Measurements from ENCODE around the gene SPEF1. TPM values are rescaled to one million over a fixed set of nuclear protein-coding genes. Genes with fewer than 3 reads are reported as not detected.

The SPEF1 gene
- polyA plus RNA-seq, 1 donor: 0.11 TPM

DNA sequence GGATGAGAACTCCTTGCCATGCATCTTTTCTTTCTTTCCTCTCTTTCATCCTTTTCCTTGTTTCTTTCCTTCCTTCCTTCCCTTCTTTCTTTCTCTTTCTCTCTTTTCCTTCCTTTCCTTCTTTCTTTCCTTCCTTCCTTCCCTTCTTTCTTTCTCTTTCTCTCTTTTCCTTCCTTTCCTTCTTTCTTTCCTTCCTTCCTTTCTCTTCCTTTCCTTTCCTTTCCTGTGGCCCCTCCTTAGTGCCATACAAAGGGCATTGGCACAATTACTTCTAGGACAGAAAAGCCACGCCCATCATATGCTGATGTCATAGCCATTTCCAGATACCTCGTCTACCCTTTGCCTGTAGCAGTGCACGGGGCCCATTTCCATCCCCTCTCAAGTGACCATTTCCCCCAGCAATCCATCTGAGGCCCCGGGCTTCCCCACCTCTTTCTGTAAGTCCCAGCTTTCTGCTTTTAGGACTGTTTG lies 7.5 kb upstream of the SPEF1 start:
- DNase-seq (ENCODE audit: low read depth): no peak

DNA sequence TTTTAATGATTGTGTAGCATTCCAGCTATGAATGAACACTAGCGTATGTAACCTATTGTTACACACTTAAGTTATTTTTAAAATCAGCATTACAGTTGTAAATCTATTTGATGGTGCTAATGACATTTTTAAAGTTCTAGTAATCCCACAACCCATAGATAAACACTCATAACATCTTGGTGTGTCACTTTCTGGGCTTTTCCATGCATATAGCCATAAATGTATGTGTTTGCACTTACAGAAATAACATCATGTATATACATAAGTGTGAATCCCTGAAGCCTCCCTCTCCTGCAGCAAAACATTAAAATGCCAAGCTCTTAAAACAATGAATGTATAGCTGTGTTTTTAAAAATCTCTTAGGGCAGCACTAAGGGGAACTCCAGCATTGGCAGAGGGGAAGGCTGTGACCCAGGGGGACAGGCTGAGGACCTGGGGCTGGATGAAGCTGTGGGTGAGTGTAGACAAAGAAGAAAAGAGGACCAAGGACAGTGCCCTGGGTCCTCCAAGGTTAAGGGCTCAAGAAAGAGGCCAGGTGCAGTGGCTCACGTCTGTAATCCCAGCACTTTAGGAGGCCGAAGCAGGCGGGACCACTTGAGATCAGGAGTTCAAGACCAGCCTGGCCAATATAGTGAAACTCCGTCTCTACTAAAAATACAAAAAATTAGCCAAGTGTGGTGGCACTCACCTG lies 6.2 kb upstream of the SPEF1 start:
- no peak for DNase-seq (ENCODE audit: low read depth)

DNA sequence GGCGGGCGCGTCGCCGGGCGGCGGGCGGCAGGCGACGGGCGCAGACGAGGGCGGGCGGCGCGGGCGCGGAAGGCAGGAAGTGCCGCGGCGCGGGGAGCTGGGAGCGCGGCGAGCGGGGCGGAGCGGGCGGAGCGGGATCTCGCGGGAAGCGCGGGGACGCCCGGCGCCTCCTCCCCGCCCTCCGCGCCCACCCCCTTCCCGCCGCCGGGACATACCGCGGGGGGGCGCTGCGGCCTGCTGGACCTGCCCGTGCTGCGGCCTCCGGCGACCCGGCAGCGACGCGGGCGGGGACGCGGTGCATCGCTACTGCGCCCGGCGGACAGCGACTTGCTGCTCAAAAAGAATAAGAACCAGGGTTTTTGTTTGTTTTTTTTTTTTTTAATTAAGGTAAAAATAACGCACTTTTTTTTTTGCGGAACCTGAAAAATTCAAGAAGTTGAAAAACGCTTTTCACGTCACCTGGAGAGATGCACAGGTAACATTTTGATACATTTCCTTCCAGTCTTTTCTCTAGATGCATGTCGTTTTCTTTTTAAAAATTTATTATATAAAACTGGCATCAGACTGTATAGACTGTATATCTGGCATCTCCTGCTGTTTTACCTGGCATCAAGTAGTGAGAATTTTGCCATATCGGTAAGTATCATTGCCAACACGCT lies 5.5 kb upstream of the SPEF1 start, which contains the start of gene CENPB:
Gene CENPB (minus strand): TSS at position 76 of the 659 bp plus-strand sequence. CDS start 257 bp downstream, outside the sequence.
- DNase-seq (ENCODE audit: low read depth): peak; percentile 54

DNA sequence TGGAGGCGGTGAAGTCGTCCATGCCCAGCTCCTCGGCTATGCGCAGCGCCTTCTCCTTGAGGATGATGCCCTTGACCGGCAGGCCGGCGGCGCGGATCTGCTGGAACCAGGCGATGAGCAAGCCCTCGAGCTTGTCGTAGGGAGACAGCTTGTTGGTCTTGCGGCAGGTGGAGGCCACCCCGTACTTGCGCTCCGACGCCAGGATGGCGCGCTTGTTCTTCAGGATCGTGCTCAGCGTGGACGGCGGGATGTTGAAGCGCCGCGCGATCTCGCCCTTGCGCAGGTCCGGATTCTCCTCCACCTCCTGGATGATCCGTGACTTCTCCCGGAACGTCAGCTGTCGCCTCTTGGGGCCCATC lies 4.9 kb upstream of the SPEF1 start:
- DNase-seq (ENCODE audit: low read depth): no peak

DNA sequence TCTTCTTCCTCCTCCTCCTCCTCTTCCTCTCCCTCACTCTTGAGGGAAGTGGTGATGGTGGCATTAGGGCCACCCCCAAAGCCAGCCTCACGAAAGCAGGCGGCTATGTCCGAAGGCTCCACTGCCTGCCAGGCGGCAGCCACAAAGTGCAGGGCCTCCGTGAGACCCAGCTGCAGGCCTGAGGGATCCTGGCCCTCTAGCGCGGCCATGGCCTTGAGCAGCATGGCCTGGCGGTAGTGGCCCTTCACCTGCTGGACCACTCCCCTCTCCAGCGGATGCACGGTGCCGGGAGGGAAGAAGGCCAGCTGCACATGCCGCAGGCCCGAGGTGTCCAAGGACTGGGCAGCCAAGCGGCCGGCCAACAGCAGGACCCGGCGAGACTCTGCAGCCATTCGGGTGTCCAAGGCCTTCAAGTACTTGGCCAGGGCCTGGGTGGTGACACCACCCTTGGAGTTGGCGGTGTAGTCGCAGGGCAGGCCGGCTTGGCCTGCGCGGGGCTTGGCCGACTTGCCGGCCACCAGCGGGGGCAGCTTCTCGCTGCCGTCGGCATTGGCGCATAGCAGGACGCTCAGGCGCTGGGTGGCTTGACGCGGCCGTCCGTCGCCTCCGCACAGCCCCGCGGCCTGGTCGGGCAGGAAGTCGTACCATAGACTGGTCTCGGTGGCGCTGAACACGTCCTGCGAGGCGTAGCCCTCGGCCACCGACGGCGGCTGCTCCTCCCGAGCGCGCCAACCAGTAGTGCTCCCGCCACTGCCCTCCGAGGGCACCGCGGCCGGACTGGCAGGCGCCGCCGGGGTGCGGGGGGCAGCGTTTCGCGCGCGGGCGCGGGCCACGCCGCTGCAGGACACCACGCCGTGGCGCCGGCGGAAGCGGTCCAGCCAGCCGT lies 4.2 kb upstream of the SPEF1 start:
- no peak for DNase-seq (ENCODE audit: low read depth)

DNA sequence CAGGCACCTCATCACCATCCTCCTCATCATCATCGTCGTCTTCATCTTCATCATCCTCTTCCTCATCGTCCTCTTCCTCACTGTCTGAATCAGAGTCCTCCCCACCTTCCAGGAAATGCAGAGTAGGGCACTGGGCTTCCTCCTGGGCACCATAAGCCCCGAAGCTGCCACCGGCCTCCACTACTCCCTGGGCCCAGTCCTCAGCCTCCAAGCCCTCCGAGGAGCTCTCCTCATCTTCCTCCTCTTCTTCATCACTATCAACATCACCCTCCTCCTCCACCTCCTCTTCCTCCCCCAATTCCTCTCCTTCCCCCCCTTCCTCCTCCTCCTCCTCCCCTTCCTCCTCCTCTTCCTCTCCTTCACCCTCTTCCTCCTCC lies 3.6 kb upstream of the SPEF1 start:
- no peak for DNase-seq (ENCODE audit: low read depth)

DNA sequence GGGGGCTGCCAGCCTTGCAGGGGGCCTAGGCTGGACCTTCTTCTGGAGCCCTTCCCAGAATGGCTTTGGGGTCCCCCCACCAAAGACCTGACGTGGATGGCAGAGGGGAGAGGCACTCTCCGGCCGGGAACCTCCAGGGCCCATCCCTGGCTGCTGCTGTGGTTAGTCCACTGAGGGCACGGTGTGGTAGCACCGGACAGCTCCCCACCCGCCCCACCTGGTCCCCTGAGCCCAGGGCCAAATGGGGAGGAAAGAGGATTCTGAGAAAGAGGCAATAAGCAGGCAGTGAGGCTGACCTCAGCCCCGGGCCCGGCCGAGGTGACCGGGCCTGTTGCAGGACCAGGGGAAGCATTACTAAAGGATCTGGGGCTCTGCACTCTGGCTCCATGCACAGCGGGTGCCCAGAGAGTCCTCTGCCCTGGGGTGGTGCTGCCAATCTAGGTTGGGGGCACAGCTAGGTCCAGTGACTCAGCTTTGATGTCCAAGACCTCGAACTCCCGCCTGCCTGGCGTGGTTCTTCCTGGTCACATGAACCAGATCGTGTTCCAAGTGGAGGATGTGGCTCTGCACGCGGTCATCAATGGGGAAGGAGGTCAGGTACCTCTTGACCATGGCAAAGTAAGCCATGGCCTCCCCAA lies 3.1 kb upstream of the SPEF1 start:
- DNase-seq (ENCODE audit: low read depth): no peak

DNA sequence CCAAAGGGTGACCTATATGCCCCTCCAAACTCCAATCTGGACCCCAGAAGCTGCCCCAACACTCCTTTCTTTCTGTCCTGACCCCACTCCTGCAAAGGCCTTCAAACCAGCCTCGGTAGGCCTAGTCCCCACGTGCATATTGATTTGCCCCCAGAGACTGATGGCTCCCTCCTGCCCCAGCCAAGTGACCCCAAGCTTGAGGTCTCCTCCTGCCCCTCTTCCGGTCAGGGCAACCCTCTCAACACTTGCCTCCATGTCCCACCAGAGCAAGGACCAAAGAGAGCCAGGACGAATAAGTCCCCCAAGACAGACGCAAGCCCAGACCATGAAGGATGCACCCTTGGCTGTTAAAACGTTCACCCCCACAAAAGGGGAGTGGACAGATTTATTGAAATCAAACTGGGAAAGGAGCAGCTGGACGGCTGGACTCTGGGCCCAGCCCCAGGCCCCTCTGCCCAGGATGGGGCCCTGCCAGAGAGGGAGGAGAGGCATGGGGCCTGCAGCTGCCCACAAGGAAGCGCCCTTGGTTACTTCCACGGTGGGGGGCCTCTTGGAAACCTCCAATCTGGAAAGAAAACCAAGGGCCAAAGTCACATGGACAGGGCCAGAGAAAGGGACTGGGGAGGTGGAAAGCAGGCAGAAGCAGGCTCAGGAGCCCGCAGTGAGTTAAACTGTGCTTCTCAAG lies 2.4 kb upstream of the SPEF1 start:
- DNase-seq (ENCODE audit: low read depth): no peak

DNA sequence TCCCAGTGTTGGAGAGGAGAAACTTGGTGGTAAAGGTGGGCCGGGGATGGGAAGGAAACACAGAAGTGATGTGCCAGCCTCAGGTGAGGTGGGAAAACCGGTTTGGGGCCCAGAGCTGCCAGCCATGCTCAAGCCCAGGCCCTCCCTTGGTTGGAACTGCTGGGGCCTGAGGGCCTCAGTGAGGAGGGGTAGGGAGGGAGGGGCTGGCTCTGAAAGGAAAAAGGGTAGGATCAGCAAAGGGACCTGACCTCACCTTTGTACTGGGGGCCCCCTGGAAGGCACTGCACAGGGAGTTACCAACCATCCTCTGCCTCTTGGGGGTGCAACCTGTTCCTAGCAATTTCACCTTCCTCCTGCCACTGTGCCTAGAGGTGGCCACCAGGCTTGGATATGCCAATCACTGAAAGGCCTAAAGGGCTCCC lies 1.8 kb upstream of the SPEF1 start:
- no peak for DNase-seq (ENCODE audit: low read depth)

DNA sequence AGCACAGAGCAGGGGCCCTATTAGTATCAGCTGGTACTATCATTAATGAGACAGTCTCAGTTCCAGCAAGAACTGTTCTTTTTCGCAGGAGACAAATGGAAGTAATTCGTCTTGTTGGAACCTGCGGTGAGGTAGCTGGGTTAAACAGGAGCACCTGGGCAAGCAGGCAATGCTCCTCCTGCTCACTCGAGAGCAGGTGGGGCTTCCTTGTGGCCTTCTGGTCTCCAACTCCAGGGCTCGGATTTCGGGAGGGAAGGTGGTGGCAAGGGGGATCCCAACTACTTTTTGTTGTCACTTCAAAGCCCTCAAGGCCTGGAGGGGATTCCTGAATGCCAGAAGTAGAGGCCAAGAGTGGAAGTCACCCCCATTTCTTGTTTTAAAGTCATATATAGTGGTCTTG lies 1.3 kb upstream of the SPEF1 start:
- no peak for DNase-seq (ENCODE audit: low read depth)

DNA sequence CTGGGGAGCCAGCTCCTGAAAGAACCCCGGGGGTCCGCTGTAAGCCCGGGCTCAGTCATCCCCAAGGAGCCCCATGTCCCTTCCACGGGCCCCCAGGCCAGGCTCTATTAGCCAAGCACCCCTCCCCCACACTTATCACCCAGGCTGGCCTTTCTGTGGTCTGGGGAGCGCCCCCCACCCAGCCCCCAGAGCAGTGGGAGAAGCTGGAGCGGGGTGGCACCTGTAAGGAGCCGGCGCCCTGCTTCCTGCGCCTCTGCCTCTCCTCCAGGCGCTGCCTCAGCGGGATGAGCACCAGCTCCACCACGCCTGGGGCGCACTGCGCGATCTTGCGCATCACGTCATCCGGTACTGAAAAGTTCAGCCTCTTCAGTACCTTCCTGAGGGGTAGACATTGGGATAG lies 2.3 kb downstream of the SPEF1 start:
- no peak for DNase-seq (ENCODE audit: low read depth)

DNA sequence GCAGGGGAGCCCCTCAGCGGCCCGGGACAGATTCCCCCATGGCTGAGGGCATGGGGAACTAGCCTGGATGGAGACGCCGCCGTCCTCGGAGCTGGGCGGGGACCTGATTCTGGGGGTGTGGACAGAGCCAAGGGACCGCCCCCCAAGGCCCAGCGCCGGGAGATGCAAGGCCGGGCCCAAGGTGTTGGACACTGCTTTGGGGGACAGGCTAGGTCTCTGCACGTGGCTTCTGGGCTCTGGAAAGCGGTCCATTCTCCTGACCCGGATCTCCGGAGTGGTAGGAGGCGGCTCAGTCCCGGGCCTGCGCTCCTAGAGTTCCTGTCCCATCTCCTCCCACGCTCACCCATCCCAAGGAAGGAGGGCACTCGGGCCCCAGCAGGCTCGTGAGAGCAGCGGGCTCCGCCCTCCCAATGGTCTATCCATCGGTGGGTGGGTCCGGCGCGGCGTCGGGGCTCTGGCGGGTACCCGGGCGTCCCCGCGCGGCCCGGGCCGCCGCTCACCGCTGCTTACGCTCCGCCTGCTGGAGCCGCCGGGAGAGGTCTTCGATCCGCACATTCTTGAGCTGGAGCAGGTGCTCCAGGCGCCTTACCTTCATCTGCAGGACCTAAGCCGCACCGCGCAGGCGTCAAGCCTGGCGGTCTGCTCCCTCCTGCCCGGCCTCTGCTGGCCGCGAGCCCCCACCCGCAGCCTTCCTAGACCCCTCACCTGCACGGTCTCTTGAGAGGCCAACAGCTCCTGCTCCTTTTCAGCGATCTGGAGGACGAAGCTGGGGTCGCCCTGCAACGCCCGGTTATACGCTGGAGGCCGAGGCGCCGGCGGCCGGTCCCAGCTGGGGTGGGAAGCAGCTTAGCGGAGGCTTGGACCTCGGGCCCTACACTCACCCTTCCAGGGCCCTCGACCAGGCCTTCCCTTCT lies 3.3 kb downstream of the SPEF1 start:
- DNase-seq (ENCODE audit: low read depth): no peak

DNA sequence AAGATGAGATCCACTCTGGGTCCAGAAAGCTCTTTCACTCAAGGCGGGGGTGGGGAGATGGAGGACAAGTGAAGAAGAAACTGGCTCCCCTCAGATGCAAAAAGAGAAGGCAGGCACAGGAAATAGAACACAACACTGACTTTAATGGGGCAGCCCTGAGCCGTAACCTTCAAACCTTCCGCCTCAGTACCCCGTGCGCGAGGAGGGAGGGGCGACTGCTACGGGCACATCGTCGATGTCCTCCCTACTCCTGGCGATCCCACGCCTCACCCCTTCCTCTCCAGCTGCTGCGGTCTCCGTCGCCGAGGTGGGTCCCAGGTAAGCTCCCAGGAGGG lies 3.9 kb downstream of the SPEF1 start:
- DNase-seq (ENCODE audit: low read depth): no peak

DNA sequence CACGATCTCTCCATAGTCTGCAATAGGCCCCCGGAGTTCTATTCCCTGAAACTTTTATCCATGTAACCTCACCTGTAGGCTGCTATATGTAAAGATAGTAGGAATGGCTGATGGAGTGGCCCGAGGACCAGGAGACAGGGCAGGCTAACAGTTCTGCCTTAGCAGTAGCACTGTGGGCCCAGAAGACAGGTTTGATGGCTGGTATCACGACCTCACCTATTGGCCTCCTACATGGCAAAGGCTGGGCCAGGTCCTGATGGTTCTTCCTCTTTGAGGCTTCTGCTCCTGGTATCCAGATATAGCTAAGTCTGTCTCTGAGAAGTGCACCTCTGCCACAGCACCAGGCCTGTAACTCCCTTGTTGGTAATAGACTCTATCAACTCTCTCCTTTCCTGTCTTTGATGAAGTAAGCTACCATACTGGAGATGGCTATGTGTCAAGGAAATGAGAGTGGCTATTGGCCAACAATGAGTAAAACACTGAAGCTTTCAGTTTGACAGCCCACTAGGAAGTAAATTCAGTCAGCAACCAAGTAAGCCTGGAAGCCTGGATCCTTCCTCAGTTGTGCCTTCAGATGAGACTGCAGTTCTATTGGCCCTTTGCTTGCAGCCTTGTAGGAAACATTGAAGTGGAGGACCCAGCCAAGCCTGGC lies 5.7 kb downstream of the SPEF1 start:
- no peak for DNase-seq (ENCODE audit: low read depth)

DNA sequence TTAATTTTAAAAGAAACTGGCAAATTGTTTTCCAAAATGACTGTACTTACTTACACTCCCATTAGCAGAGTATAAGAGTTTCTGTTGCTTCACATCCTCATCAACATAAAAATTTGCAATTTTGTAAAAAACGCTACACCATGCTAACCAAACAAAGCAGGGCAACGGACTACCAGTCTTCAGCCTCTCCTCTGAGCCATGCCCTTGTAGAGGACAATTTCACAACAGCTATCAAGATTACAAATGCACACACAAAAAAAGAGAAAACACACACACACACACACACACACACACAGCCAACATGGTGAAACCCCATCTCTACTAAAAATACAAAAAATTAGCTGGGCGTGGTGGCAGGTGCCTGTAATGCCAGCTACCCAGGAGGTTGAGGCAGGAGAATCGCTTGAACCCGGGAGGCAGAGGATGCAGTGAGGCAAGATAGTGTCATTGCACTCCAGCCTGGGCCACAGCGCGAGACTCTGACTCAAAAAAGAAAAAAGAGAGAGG lies 9.6 kb downstream of the SPEF1 start:
- DNase-seq (ENCODE audit: low read depth): no peak

DNA sequence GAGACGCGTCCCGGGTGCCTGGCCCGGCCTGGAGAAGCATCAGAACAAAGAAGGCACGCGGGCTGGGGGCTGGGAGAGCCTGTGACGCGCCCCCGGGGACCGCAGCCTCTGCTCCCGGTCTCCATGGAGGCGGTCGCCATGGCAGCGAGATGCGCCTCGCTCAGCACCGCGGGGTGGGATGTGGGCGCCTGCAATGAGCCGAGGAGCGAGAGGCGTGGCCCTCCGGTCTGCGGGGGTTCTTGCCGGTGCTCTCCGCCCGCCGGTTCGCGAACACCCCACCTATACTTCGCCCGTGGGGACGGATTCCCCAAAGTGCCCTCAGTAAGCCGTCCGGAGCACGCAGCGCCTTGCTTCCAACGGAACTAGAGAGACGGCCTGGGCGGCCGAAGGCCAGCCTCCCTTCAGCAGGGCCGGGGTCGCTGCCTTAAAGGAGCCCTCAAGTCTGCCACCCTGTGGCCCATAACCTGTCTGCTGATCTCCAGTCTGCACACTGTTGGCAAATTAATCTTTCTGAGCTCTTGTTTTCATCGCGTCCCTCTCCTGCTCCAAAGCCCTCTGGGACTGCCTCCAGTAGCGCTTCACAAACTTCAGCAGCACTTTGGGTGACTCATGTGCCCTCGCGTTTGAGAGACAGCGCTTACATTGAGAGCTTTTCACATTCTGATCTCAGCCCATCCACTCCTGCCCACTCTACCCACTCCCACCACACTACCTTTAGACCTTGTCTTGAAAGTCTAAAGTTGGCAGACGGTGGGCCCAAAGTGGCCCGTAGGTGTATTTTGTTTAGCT lies 12.7 kb downstream of the SPEF1 start:
- DNase-seq (ENCODE audit: low read depth): no peak

DNA sequence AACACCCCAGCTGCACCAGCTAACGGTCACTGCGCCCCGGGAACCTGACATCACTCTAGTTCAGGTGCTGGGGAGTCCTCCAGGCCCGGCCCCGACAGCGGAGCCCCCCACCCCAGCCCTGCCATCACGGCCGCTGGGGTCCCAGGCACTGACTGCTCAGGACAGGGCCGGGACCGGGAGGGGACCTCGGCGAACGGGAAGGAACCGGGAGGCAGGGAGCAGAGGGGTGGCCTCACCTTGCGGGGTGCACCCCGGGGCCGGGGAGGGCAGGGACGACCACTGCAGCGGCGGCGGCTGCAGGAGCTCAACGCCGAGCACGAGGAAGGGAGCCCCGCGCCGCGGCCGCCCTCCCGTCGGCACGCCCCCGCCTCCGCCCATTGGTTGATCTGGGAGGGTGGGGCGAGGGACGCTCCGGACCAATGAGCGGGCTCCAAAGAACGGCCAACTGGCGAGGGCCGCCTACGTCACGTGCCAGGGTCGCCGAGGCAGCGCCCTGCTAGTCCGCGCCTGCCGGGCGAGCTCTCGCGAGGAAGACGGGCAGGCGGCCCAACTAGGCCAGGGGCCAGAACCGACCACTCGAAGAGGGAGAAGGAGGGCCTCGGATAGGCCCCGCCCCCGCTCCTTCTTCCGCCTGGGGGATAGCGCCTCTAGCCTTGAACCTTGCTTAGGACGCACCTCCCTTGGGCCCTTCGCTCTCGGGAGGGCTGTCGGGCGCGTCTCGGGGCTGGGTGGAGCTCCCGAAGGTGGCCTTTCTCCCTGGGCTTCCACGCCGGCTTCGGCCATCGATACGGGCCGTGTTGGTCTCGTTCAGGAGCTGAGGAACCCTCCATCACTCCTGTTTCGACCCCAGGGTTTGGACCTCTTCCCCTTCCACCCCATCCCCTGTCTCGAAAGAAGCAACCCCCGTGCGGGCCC lies 13.6 kb downstream of the SPEF1 start, which contains the start of gene ADISSP:
Gene ADISSP (minus strand): TSS at position 327 of the 915 bp plus-strand sequence. CDS start 7,653 bp downstream, outside the sequence.
- peak; percentile 90 for DNase-seq (ENCODE audit: low read depth)

DNA sequence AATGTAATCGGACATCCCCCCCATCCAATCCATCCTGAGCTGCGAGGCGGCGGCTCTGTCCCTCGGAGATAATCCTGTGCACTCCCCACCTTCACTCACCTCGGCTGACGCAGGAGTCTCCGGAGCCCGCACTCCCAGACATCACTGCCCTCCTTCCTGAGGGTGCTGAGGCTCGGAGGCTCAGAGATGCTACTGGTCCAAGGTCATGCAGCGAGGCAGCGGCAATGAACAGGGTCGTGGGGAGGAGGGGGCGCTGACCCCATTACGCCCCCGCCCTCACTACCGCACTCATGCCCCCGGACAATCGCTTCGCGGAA lies 14.2 kb downstream of the SPEF1 start:
- no peak for DNase-seq (ENCODE audit: low read depth)
